Midbrain (tissue), 1 donor: Measurements from ENCODE around the gene GPC6.
A peak's percentile ranks its signal among the peaks of the same experiment; 100 is the strongest.

Source experiments
- DNase-seq: peaks from one replicate; lab custom pipeline; 2025; lab: John Stamatoyannopoulos, UW

The GPC6 gene

GRCh38 chr13:94412870-94413597, 1186.4 kb downstream of the GPC6 start:
- no peak for DNase-seq

DNA sequence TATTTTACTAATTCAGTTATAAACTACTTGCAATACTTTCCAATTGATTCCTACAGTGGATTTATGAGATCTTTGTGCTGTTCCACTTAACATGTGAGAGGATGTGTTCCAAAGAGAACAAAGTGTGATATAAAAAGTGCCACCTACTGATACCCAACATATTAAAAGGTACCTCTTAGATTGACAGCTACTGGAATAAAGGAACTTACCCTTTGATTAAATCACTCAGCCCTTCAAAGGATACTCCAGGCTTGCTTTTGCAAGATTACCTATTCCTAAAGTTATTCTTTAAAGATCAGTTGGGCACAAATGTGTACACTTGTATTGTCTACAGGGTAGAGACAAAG, 1187.0 kb downstream of the GPC6 start:
- no peak for DNase-seq

DNA sequence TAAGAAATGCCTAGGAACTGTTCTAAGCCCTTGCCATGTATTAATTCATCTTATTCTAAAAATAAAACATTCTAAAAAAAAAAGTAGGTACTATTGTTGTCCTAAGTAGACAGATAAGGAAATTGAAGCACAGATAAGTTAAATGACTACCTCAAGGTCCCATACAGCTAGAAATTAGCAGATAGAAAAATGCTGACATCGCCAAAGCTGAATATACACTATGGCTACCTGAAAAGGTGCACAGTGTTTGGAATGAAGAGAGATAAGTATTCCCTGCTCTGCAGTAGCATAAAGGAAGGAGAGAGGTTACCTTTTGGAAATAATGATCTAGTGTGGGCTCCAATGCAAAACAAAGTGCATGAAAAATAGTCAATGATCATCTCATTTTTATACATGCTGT, 1187.5 kb downstream of the GPC6 start:
- DNase-seq: no peak

DNA sequence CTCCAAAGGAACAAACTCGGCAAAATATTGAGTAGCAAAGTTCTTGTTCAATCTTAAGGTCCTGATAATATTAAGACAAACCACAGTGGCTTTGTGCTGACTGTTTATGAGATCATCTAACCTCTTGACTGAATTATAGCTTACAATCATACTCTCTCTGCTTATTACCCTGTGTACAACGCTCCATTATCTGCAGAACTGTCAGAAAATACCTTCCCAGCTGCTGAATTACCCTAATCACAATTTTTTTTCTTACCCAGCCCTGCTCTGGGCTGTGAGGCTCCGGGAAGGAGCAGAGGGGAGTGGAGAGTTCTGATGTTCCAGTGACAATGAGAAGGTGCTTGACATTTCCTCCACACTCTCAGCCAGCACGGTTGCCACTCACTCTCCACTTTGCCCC, 1188.1 kb downstream of the GPC6 start:
- DNase-seq: no peak

DNA sequence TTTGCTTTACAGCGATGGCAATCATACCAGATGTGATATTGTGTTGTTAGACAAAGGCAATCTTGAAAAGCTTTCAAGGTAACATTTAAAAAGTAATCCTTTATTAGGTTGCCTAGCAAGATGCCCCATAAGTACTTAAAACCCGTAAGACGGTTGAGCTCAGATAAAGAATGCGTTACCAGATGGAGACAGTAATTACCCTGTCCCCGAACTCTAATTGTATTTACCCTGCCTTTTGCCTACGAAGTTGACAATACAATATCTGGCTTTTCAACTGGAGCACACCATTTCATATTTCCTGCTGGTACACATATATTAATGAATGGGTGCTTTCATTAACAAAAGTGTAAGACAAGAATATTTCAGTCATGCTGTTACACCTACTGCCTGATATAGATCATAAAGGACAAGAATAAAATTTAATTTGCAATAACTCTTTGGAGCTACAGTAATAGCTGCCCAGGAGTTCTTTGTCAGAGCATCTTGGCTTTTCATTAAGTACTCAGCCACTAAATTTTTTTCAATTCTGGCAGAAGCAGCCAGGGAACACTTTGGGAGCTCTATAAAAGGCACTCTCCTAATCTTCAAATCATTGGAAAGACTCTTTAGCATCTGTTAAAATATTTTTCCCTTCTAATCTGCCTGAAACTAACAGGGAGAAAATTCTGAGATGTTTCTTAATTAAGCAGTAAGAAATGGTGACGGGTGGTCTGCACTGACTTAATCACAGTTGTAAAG, 1189.1 kb downstream of the GPC6 start:
- no peak for DNase-seq

DNA sequence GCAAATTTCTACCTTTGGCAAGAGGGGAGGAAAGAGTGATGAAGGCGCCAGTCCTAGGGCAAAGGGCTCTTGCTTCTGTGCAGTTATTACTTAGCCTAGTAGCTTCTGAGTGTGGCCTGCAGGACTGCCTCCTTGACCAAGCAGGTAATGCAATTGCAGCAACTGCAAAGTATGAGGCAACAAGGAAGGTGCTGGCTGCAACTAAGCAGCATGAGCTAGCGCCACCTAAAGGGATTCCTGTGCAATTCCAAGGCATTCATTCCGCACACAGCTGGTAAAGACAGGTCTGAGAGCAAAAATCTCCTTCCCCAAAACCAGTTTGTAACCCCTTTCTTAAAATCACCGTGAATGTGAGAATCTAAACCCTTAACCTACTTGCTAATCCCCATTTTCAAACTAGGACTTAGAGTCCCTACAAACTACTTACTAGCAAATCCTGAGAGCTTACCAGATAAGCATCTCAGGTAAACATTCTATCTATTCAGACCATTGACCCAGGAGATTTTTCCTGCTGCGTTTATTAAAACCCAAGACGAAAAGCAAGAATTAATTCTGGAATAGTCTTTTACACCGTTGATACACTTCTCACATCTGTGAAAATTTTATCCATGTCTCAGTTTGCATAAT, 1190.0 kb downstream of the GPC6 start:
- peak; percentile 4 for DNase-seq

GRCh38 chr13:94417294-94417693, 1190.7 kb downstream of the GPC6 start:
- DNase-seq: no peak

- DNase-seq: no peak
Measured at GRCh38 chr13:94419304-94419924, 1192.8 kb downstream of the GPC6 start.

DNA sequence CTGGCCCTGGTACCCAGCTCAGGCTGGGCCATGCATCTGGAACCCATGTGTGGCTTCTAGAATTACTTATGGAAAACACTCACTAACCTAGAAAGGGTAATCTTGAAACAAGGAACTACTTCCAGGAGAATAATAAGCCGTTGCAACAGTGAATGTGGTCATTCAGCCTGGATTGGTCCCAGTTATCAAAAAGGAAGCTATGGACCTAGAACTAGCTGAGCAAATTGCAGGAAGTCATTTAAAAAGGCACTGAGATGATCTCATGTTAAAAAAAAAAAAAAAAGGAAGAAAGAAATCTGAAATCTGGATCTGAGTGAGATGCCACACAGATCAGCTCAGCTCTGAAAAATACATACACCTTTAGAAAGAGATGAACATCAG, 1193.3 kb downstream of the GPC6 start:
- no peak for DNase-seq

- DNase-seq: peak; percentile 5
Measured at GRCh38 chr13:94427313-94427953, 1200.8 kb downstream of the GPC6 start.

DNA sequence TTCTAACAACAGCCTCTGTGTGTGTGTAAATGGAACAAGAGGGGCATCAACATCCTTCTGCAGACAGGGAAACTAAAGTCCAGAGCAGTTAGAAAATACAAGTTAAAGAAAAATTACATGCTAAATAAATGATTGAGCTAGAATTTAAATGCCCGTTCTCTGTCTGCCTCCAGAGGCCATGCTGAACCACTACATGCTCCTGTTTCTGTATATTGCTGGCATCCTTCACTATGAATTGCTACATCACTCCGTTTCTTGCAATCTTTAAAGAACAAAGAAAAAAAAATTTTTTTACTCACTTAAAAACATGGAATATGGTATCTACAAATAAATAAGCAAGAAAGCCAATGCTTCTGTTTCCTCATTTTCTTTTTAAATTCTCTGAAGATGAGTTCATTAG, 1205.0 kb downstream of the GPC6 start:
- no peak for DNase-seq

GRCh38 chr13:94431987-94432386, 1205.4 kb downstream of the GPC6 start:
- no peak for DNase-seq

GRCh38 chr13:94433055-94433961, 1206.7 kb downstream of the GPC6 start:
- DNase-seq: peak; percentile 8

- DNase-seq: peak; percentile 82
Measured at GRCh38 chr13:94435604-94436226, 1209.1 kb downstream of the GPC6 start.

DNA sequence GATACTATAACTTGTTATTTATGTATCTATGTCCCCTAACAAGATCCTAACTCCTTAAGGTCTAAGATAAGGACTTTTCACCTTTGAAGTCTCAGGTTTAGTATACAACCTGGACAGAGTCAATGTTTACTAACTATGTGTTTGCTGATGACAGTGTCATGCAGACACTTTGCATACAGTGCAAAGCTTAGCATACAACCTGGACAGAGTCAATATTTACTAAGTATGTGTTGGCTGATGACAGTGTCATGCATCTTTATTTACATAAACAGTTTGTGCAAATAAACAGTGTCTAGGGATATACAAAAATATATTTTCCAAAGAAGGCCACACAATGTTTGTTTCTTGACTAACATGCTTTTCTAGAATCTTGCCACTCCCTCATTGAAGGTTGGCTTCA, 1218.2 kb downstream of the GPC6 start:
- no peak for DNase-seq

GRCh38 chr13:94454334-94454733, 1227.7 kb downstream of the GPC6 start:
- DNase-seq: no peak

DNA sequence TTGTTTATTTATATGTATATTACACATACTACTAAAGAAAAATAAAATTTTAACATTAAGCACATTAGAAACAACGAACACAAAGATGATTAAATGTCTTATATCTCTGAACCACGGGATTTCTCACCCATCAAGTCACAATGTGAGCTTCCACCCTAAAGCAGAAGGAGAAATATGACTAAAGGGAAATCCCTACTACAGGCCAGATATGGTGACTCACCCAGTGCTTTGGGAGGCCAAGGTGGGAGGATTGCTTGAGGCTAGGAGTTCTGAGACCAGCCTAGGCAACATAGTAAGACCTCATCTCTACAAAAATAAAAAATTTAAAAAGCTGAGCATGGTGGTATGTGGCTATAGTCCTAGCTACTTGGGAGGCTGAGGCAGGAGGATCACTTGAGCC, 1228.3 kb downstream of the GPC6 start:
- no peak for DNase-seq

DNA sequence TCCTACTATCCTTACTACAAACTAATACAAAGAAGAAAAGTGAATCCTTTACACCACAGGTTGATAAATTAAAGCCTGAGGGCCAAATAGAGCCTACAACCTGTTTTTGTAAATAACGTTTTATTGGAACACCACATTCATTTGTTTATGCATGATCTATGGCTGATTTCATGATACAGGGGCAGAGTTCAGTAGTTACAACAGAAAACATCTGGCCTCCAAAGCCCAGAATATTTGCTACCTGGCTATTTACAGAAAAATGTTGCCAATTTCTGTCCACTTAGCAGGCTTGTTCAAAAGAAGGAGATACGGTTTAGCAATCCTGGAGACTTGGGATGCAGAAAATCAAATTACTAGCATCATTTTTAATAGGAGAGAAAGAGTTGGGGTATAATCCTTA, 1228.8 kb downstream of the GPC6 start:
- DNase-seq: no peak
